DOHH2 (cell line): Measurements from ENCODE around the gene KCNK3.

Source experiments
- EZH2phosphoT487 ChIP-seq: fragments of 200-600 bp; sonication (generic); IDR thresholded peaks from 2 replicates; pipeline ENCODE4 v1.6.1; 2017; ENCODE audit warnings: borderline replicate concordance, mild to moderate bottlenecking, antibody characterized with exemption, low read length, moderate library complexity, mixed read lengths
- TF ChIP-seq, protein P1 (sequence below): fragments of 200-600 bp; sonication (generic); IDR thresholded peaks from one replicate; pipeline ENCODE4 v1.5.1; 2014; ENCODE audit warnings: antibody characterized with exemption, mild to moderate bottlenecking, low read depth, low read length; ENCODE audit not compliant: poor library complexity, severe bottlenecking

DNA sequence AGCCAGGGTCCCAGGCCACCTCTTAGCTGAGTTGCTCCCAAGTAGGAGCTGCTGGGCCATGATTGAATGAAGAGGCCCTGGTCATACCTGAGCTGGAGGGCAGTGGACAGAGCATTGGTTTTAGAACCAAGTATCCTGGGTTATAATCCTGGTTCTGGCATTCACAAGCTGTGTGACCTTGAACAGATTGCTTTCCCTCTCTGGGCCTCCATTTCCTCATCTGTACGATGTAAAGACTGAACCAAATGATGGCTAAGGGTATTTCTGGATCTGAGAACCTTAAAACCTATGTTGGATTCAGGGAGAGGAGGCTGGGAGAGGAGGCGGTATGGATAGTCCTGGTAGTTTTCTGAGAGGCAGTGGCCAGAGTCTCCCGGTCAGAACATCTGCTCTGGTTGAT lies 31.0 kb downstream of the KCNK3 start:
- TF ChIP-seq, protein P1, sequence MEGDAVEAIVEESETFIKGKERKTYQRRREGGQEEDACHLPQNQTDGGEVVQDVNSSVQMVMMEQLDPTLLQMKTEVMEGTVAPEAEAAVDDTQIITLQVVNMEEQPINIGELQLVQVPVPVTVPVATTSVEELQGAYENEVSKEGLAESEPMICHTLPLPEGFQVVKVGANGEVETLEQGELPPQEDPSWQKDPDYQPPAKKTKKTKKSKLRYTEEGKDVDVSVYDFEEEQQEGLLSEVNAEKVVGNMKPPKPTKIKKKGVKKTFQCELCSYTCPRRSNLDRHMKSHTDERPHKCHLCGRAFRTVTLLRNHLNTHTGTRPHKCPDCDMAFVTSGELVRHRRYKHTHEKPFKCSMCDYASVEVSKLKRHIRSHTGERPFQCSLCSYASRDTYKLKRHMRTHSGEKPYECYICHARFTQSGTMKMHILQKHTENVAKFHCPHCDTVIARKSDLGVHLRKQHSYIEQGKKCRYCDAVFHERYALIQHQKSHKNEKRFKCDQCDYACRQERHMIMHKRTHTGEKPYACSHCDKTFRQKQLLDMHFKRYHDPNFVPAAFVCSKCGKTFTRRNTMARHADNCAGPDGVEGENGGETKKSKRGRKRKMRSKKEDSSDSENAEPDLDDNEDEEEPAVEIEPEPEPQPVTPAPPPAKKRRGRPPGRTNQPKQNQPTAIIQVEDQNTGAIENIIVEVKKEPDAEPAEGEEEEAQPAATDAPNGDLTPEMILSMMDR: no peak
- TF ChIP-seq EZH2phosphoT487: no peak
